ENCODE measurements around the gene PXMP4. TPM values are rescaled to one million over a fixed set of nuclear protein-coding genes. Genes with fewer than 3 reads are reported as not detected.

The PXMP4 gene
- total and polyA plus RNA-seq, 9 of the 15 experiments (the other 6 are each of a cell fraction or from before 2014, with no cell fraction given) = 4.8 to 29.1 (median 6.8) TPM

DNA sequence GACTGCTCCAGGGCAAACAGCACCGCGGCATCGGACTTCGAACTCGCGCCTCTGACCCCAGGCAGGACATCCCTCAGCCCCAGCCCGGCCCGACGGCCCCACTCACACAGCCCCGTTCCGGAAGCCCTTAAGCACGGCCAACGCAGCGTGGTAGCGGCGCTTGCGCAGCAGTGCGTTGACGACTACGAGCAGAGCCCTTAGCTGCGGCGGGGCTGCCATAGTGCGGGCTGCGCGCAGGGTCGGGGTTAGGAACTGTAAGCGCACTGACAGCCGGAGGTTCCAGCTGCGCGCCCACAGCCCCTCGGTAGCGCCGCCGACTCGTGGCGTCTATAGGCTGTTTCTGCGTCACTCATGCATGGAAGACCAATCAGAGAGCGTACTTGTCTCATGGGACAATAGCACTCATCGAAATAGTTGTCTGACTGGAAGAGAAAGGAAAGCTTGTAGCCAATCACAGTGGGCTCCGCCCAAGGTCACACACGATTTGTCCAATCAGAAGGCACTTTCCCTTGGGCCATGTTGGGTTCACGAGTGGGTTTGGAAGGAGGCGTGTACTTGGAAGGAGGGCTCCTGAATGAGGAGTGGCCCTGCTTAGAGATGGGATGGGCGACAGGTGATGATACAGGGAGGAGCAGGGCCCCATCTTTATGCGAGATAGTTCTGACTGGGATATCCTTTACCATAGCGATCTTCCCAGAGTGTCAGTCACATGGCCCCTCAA lies at the start of gene PXMP4 (continued):
- TF ChIP-seq, protein P1, sequence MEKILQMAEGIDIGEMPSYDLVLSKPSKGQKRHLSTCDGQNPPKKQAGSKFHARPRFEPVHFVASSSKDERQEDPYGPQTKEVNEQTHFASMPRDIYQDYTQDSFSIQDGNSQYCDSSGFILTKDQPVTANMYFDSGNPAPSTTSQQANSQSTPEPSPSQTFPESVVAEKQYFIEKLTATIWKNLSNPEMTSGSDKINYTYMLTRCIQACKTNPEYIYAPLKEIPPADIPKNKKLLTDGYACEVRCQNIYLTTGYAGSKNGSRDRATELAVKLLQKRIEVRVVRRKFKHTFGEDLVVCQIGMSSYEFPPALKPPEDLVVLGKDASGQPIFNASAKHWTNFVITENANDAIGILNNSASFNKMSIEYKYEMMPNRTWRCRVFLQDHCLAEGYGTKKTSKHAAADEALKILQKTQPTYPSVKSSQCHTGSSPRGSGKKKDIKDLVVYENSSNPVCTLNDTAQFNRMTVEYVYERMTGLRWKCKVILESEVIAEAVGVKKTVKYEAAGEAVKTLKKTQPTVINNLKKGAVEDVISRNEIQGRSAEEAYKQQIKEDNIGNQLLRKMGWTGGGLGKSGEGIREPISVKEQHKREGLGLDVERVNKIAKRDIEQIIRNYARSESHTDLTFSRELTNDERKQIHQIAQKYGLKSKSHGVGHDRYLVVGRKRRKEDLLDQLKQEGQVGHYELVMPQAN (IDR thresholded peaks at IDR 0.05; ENCODE audit: borderline replicate concordance) = peak; percentile 87
- TF ChIP-seq SMARCE1 (IDR thresholded peaks at IDR 0.05) = no peak
- peak; percentile 52 for TF ChIP-seq BHLHE40 (IDR thresholded peaks at IDR 0.05; ENCODE audit: low read length)
- TF ChIP-seq ZBTB2 (IDR thresholded peaks at IDR 0.05) = peak; percentile 73; the same call in 1 of the 2 replicates
- TF ChIP-seq MTA1 (IDR thresholded peaks at IDR 0.05; ENCODE audit: borderline replicate concordance) = peak; percentile 59; the same call in 1 of the 2 replicates
- no peak for TF ChIP-seq MECOM (CRISPR knock-in tag; IDR thresholded peaks at IDR 0.05)
- TF ChIP-seq CREM (IDR thresholded peaks at IDR 0.05; ENCODE audit: low read depth) = peak; percentile 82
- TF ChIP-seq CBX3 (IDR thresholded peaks at IDR 0.05; ENCODE audit: borderline replicate concordance in 1 of 2, low read length in 2 of 2) = peak in 1 of 2 experiments; percentile 81; a peak in 1 of 3 replicates
- peak; percentile 82 for TF ChIP-seq HDAC2 (IDR thresholded peaks at IDR 0.05)
- TF ChIP-seq EHMT2 (IDR thresholded peaks at IDR 0.05) = peak; percentile 98
- peak; percentile 83 for TF ChIP-seq SP1 (CRISPR knock-in tag; IDR thresholded peaks at IDR 0.05)
- TF ChIP-seq STAT5B (CRISPR knock-in tag; IDR thresholded peaks at IDR 0.05) = no peak
- TF ChIP-seq FOXA3 (CRISPR knock-in tag; conservative IDR thresholded peaks at IDR 0.05 in 1 of 2, IDR thresholded peaks at IDR 0.05 in 1 of 2) = 0 out of 4 replicates have a peak, but pooled peaks of 1 of the 2 experiments have one; percentile 48
- peak; percentile 91 to 93 for TF ChIP-seq NRF1 (conservative IDR thresholded peaks at IDR 0.05 in 1 of 2, IDR thresholded peaks at IDR 0.05 in 1 of 2)
- TF ChIP-seq, protein P2, sequence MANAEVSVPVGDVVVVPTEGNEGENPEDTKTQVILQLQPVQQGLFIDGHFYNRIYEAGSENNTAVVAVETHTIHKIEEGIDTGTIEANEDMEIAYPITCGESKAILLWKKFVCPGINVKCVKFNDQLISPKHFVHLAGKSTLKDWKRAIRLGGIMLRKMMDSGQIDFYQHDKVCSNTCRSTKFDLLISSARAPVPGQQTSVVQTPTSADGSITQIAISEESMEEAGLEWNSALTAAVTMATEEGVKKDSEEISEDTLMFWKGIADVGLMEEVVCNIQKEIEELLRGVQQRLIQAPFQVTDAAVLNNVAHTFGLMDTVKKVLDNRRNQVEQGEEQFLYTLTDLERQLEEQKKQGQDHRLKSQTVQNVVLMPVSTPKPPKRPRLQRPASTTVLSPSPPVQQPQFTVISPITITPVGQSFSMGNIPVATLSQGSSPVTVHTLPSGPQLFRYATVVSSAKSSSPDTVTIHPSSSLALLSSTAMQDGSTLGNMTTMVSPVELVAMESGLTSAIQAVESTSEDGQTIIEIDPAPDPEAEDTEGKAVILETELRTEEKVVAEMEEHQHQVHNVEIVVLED (CRISPR knock-in tag; IDR thresholded peaks at IDR 0.05) = no peak
- 0 out of 2 replicates have a peak, but pooled peaks have one; percentile 47 for TF ChIP-seq KDM2B (CRISPR knock-in tag; IDR thresholded peaks at IDR 0.05)
- TF ChIP-seq MNT (conservative IDR thresholded peaks at IDR 0.05) = peak; percentile 83 to 93
- TF ChIP-seq CC2D1A (IDR thresholded peaks at IDR 0.05) = peak; percentile 80
- TF ChIP-seq GATA2 (CRISPR knock-in tag; IDR thresholded peaks at IDR 0.05) = no peak
- TF ChIP-seq RB1 (IDR thresholded peaks at IDR 0.05; ENCODE audit: low read depth) = peak; percentile 54; the same call in 1 of the 2 replicates
